Stimulated activated CD8-positive, alpha-beta memory T cell treated with anti-CD3 and anti-CD28 coated beads, Interleukin-7, amount 100 ng/mL, for 1 hour (primary cell): ENCODE measurements around the gene MSI2.
A peak's percentile ranks its signal among the peaks of the same experiment; 100 is the strongest.
"Not testable (repeated sequence)": the region's sequence is repeated elsewhere in the genome, so short reads cannot be mapped to it uniquely, and the experiment has no call there.

Experiments used
- DNase-seq, 2 donors: peaks; one replicate each; pipeline ENCODE4 v3.0.0-alpha.2; 2020; ENCODE audit warnings: low read depth in 2 of 2

MSI2 gene

GRCh38 chr17:57255776-57256681 lies at the start of gene MSI2:
TSS of gene MSI2 (plus strand) at chr17:57256523. CDS start at chr17:57256743, 220 bp downstream.
- DNase-seq = peak; percentile 86 to 88

DNA sequence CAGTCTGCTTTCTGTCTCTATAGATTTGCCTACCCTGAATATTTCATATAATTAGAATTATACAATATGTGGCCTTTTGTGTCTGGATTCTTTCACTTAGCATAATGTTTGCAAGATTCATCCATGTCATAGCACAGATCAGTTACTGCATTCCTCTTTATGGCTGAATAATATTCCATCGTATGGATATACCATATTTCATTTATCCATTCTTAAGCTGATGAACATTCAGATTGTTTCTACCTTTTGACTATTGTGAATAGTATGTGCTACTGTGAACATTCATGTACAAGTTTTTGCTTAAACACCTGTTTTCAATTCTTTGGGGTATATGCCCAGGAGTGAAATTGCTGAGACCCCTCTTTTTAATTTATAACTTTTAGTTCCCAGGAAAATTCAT lies 49.4 kb upstream of the MSI2 start:
- DNase-seq = no peak

DNA sequence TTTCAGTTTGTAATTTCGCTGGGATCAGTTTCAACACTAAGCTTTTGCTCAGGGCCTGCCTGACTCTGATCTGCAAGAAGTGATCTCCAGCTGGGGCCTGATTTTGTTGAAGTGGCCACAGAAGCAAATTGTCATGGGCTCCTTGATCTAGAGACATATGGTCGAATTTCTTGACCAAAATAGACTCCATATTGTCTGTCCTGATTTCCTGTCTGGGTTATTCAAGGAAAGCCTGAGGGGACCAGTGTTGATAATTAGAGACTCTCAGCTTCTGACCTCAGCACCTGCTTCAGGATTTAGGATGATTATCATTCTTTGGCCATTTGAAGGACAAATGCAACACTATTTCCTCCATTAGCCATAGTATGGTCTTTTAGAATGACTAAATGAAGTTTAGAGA lies 48.9 kb upstream of the MSI2 start:
- DNase-seq = no peak

DNA sequence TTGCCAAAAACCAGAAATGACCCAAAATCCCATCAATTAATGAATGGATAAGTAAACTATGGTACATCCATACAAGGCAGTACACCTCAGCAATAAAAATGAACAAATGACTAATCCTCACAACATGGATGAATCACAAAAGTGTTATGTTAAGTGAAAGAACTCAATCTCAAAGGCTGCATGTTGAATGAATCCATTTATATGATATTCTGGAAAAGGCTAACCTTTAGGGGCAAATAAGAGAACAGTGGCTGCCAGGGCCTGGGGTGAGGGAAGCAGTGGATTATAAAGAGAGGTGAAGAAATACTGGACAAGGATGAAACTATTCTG lies 46.1 kb upstream of the MSI2 start:
- DNase-seq = no peak

- DNase-seq = no peak
Measured at GRCh38 chr17:57210972-57211411, 45.3 kb upstream of the MSI2 start.

DNA sequence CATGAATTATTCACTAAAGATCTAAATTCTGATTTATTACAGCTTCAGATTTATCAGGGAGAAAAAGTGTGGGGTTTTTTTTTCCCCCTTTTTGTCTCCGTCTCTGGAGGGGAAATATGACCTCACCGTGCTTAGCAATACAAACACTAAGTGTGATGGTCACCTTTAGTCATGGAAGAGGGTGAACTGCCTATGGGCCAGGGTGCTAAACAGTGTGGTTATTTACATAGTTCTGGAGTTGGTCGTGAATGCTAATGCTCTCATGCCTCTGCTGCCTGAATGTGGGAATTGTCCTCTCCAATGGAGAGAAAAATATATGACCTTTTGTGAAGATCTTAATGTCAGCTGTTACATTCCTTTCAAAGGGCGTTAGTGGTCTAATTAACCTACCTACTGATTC lies 44.8 kb upstream of the MSI2 start:
- no peak for DNase-seq

GRCh38 chr17:57213180-57213825 lies 43.0 kb upstream of the MSI2 start:
- DNase-seq = no peak

GRCh38 chr17:57215317-57215716 lies 41.0 kb upstream of the MSI2 start:
- no peak for DNase-seq

DNA sequence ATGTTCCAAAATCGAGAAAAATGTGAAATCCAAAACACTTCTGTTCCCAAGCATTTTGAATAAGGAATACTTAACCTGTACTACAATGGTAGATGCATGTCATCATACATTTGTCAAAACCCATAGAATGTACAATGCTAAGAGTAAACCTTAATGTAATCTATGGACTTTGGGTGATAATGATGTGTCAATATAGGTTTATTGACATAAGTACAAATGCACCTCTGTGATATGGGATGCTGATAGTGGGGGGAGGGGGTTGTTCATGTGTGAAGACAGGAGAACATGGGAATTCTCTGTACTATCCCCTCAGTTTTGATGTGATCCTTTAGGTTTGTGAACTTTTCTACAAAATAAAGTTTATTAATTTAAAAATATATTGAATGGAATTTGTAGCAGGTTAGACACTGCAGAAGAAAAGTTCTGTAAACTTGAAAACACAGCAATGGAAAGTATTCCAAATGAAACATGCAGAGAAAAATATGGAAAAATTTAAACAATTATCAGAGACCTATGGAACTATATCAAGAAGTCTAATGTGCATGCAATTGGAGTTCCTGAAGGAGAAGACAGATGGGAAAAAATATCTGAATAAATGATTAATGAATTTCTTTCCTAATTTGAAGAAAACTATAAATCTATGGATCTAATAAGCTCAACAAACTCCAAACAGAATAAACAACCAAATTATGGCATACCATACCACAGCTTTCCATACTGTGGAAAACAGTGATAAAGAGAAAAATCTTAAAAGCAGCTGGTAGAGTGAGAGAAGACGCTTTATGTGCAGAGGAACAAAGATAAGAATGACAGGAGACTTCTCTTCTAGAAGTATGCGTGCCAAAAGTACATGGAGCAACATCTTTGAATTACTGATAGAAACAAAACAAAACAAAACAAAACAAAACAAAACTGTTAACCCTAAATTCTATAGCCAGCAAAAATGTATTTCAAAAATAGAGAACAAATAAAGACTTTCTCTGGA lies 34.7 kb upstream of the MSI2 start:
- DNase-seq = no peak

DNA sequence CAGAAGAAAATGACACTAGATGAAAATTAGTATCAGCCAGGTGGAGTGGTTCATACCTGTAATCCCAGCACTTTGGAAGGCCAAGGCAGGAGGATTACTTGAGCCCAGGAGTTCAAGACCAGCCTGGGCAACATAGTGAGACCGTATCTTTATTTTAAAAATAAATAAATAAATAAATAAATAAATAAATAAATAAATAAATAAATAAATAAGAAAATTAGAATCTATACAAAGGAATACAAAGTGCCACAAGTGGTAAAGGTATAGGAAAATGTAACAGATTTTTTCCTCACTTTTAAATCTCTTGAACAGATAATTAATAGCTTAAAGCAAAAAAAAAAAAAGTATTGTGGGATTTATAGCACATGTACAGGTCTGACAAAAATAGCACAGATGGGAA lies 33.9 kb upstream of the MSI2 start:
- DNase-seq = not testable (repeated sequence)

DNA sequence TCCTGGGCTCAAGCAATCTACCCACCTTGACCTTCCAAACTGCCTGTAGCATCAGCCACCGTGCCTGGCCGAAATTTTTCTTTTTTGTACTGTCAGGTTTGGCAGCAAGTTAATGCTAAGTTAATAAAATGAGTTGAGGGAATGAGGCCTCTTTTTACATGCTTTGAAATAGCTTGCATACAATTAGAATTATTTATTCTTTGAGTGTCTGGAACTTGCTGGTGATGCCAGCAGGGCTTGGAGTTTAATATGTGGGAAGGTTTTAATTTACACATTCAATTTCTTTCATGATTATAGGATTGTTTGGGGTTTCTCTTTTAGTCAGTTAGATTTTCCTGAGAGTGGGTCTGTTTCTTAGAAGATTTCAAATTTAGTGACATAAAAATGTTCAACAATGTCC lies 31.2 kb upstream of the MSI2 start:
- DNase-seq = no peak

GRCh38 chr17:57226793-57227192 lies 29.5 kb upstream of the MSI2 start:
- no peak for DNase-seq

DNA sequence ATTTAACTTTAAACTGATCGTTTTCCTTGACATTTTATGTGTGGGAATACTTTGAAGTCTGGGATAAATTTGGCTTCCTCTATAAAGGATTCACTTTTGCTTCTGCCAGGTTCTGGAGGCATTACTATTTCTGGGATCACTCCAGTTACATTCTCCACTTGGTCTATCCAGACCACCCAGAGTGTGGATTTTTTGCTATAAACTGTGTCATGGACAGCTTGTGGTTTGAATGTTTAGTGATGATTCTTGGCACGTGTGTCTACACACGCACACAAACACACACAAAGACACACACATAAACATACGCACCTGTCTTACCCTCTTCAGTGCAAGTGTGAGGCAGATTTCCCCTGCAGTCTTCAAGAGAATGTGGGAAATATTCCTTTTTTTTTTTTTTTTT lies 27.4 kb upstream of the MSI2 start:
- DNase-seq = no peak

DNA sequence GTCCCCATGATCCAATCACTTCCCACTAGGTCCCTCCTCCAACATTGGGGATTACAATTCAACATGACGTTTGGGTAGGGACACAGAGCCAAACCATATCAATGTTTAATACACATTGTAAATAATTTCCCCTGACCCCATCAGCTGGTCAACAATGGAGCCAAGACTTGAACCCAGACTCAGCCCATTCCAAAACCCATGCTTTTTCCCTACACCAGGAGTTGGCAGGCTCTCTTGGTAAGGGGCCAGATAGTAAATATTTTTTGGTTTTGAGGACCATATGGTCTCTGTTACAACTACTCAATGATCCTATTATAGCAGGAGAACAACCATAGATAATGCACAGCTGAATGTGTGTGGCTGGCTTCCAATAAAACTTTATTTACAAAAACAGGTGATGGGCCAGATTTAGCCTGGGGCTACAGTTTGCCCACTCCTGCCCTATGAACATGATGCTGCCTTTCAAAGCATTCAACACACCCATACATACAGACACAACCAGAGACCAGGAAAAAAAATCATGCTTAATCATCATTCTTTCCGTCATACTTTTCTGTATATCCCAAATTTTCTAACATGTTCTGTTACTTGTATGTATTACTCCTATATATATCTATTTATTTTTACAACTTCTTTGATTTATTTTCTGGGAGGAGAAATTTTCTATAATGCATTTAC lies 22.1 kb upstream of the MSI2 start:
- no peak for DNase-seq

GRCh38 chr17:57234739-57235092 lies 21.6 kb upstream of the MSI2 start:
- DNase-seq = no peak

- DNase-seq = no peak
Measured at GRCh38 chr17:57235124-57235523, 21.2 kb upstream of the MSI2 start.

GRCh38 chr17:57236686-57237299 lies 19.5 kb upstream of the MSI2 start:
- no peak for DNase-seq

DNA sequence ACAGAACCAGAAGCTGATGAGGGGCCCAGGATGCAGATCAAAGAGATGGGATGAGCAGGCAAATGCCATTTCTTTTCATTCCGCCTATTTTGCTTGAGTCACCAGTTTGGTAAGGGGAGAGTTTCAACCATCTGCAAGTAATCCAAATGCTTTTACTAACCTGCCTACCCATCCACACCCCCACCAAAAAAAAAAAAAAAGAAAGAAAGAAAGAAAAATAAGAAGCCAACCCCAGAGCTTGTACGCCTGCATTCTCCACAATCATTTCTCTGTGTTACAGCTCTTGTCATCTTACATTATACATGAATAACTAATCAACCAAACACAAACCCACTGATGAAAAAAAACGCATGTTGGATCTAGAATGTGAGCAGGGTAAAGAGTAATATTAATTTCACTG lies 15.7 kb upstream of the MSI2 start:
- no peak for DNase-seq

DNA sequence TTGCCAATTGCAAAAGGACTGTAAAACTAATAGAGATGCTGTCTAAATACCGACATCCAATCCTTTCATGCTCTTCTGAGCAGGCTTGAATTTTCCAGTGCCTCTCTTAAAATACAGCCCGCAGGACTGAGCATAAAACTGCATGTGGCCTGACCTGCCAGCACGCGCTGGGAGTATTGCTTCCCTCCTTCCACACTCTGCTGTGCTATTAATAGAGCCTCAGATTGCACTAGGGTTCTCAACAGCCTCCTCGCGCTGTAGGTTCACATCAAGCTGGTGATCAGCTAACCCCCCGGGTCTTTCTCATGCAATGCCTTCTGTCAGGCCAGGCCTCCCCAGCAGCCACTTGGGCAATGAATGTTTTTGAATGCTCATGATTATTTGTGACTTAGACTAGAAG lies 14.2 kb upstream of the MSI2 start:
- DNase-seq = no peak

- DNase-seq = peak; percentile 56 to 62
Measured at GRCh38 chr17:57243171-57243622, 13.1 kb upstream of the MSI2 start.

- DNase-seq = no peak
Measured at GRCh38 chr17:57245786-57246185, 10.5 kb upstream of the MSI2 start.
